ENCODE data around the gene TXNIP. TPM values are rescaled to one million over a fixed set of nuclear protein-coding genes. Genes with fewer than 3 reads are reported as not detected.

Gene TXNIP
- total RNA-seq, 2 experiments from 2014 or later, result 190 to 195 TPM

- H3K4me1 Mint-ChIP-seq (ENCODE audit: low read depth), result peaks cover 34% of the 10 kb centered on the region
- ChIA-PET CTCF (interaction anchor here (1.7 to 10.1 kb wide), 7 partner anchors 14 to 164 kb away, joined by 4 to 269 read pairs (median 25); partner anchors contain the start of genes ANKRD34A, NUDT17, PIAS3 and POLR3GL), POLR2A (interaction anchor here (1.3 to 4.7 kb wide), 3 partner anchors 14 to 83 kb away, joined by 3 to 61 read pairs (median 6); partner anchors contain the start of genes RBM8A and TXNIP)
- H3K9me3 Mint-ChIP-seq (ENCODE audit: insufficient read depth), result no peaks in the 10 kb centered on the region
- peak overlapping the region; percentile 62 for H3K27ac Mint-ChIP-seq
- no peak overlapping the region for H3K4me3 Mint-ChIP-seq
- peaks cover 4% of the 10 kb centered on the region for H3K27me3 Mint-ChIP-seq (ENCODE audit: low read depth)
- no peak for DNase-seq
- no peaks in the 10 kb centered on the region for H3K36me3 Mint-ChIP-seq (ENCODE audit: low read depth)
- no peak for ATAC-seq
These were observed 13.9 kb upstream of the TXNIP start for GRCh38 chr1:146010126-146010738.

- POLR2A ChIA-PET, result interaction anchor here (0.6 to 4.7 kb wide), 12 partner anchors 9 to 182 kb away, joined by 3 to 61 read pairs (median 4); partner anchors contain the start of genes LIX1L, PEX11B, RBM8A and TXNIP
- no peaks in the 10 kb centered on the region for H3K27me3 Mint-ChIP-seq (ENCODE audit: low read depth)
- peak overlapping the region; percentile 69 for H3K4me3 Mint-ChIP-seq
- H3K36me3 Mint-ChIP-seq (ENCODE audit: low read depth), result no peaks in the 10 kb centered on the region
- ATAC-seq, result no peak
- peak overlapping the region; percentile 91 for H3K27ac Mint-ChIP-seq
- peaks cover 39% of the 10 kb centered on the region for H3K4me1 Mint-ChIP-seq (ENCODE audit: low read depth)
- no peaks in the 10 kb centered on the region for H3K9me3 Mint-ChIP-seq (ENCODE audit: insufficient read depth)
- DNase-seq, result no peak
- CTCF ChIA-PET, result interaction anchor here (0.6 to 10.1 kb wide), 21 partner anchors 10 to 256 kb away, joined by 3 to 269 read pairs (median 7); partner anchors contain the start of genes ANKRD34A, HJV, LIX1L and NUDT17
These were observed 11.2 kb upstream of the TXNIP start for GRCh38 chr1:146007489-146008133.

GRCh38 chr1:146001709-146002108 lies 5.3 kb upstream of the TXNIP start:
- Mint-ChIP-seq H3K36me3 (ENCODE audit: low read depth) (no peaks in the 10 kb centered on the region), H3K27ac (no peak overlapping the region), H3K27me3 (ENCODE audit: low read depth) (no peaks in the 10 kb centered on the region), H3K4me1 (ENCODE audit: low read depth) (peaks cover 61% of the 10 kb centered on the region), H3K9me3 (ENCODE audit: insufficient read depth) (no peaks in the 10 kb centered on the region), H3K4me3 (no peak overlapping the region)
- no peak for ATAC-seq
- ChIA-PET POLR2A (interaction anchor here (0.9 to 3.8 kb wide), 3 partner anchors 9 to 50 kb away, joined by 3 to 13 read pairs (median 10); no protein-coding TSS in a partner anchor), CTCF (interaction anchor here (1.2 to 4.4 kb wide), 3 partner anchors 13 to 33 kb away, joined by 5 to 38 read pairs (median 5); no protein-coding TSS in a partner anchor)
- no peak for DNase-seq

GRCh38 chr1:145999321-146000024 lies 3.1 kb upstream of the TXNIP start:
- Mint-ChIP-seq H3K36me3 (ENCODE audit: low read depth) (peaks cover 19% of the 10 kb centered on the region), H3K9me3 (ENCODE audit: insufficient read depth) (no peaks in the 10 kb centered on the region), H3K4me3 (peak overlapping the region; percentile 38), H3K4me1 (ENCODE audit: low read depth) (peaks cover 42% of the 10 kb centered on the region), H3K27me3 (ENCODE audit: low read depth) (no peaks in the 10 kb centered on the region), H3K27ac (peak overlapping the region; percentile 95)
- POLR2A ChIA-PET, result interaction anchor here (0.7 kb wide), 1 partner anchor 36 kb away, joined by 3 read pairs; no protein-coding TSS in a partner anchor
- DNase-seq (peak; percentile 40), ATAC-seq (no peak)
- CTCF ChIA-PET, result interaction anchor here (12.8 kb wide), 1 partner anchor 21 kb away, joined by 235 read pairs; no protein-coding TSS in a partner anchor

GRCh38 chr1:145997718-145998023 lies 1.3 kb upstream of the TXNIP start:
- H3K9me3 Mint-ChIP-seq (ENCODE audit: insufficient read depth), result no peaks in the 10 kb centered on the region
- DNase-seq (no peak), ATAC-seq (no peak)
- H3K4me1 Mint-ChIP-seq (ENCODE audit: low read depth), result peaks cover 51% of the 10 kb centered on the region
- POLR2A ChIA-PET, result interaction anchor here (0.9 to 11.5 kb wide), 10 partner anchors 9 to 79 kb away, joined by 4 to 373 read pairs (median 18); partner anchors contain the start of genes ANKRD34A, LIX1L, PEX11B and POLR3GL
- H3K4me3 Mint-ChIP-seq, result peak overlapping the region; percentile 87
- no peaks in the 10 kb centered on the region for H3K27me3 Mint-ChIP-seq (ENCODE audit: low read depth)
- CTCF ChIA-PET, result interaction anchor here (1.1 to 12.8 kb wide), 9 partner anchors 10 to 151 kb away, joined by 3 to 235 read pairs (median 6); partner anchors contain the start of genes ANKRD34A and POLR3GL
- H3K36me3 Mint-ChIP-seq (ENCODE audit: low read depth), result peaks cover 37% of the 10 kb centered on the region
- H3K27ac Mint-ChIP-seq, result peak overlapping the region; percentile 95

- peaks cover 41% of the 10 kb centered on the region for H3K36me3 Mint-ChIP-seq (ENCODE audit: low read depth)
- H3K9me3 Mint-ChIP-seq (ENCODE audit: insufficient read depth), result no peaks in the 10 kb centered on the region
- H3K4me3 Mint-ChIP-seq, result peak overlapping the region; percentile 87
- ATAC-seq (peak; percentile 59), DNase-seq (peak; percentile 73)
- CTCF ChIA-PET, result interaction anchor here (1.2 to 12.8 kb wide), 7 partner anchors 9 to 150 kb away, joined by 3 to 235 read pairs (median 9); partner anchors contain the start of genes ANKRD34A and POLR3GL
- H3K27ac Mint-ChIP-seq, result peak overlapping the region; percentile 95
- no peaks in the 10 kb centered on the region for H3K27me3 Mint-ChIP-seq (ENCODE audit: low read depth)
- H3K4me1 Mint-ChIP-seq (ENCODE audit: low read depth), result peaks cover 56% of the 10 kb centered on the region
- POLR2A ChIA-PET, result interaction anchor here (0.8 to 11.5 kb wide), 13 partner anchors 10 to 79 kb away, joined by 3 to 373 read pairs (median 12); partner anchors contain the start of genes ANKRD34A, LIX1L, PEX11B and POLR3GL
These were observed 788 bp upstream of the TXNIP start for GRCh38 chr1:145997016-145997717.

GRCh38 chr1:145995964-145996432 lies 381 bp downstream of the TXNIP start:
- DNase-seq, result peak; percentile 39
- peaks cover 49% of the 10 kb centered on the region for H3K36me3 Mint-ChIP-seq (ENCODE audit: low read depth)

GRCh38 chr1:145995148-145995881 lies 1.1 kb downstream of the TXNIP start:
- Mint-ChIP-seq H3K4me3 (peak overlapping the region; percentile 87), H3K27me3 (ENCODE audit: low read depth) (no peaks in the 10 kb centered on the region), H3K27ac (peak overlapping the region; percentile 95), H3K4me1 (ENCODE audit: low read depth) (peaks cover 62% of the 10 kb centered on the region), H3K36me3 (ENCODE audit: low read depth) (peaks cover 50% of the 10 kb centered on the region), H3K9me3 (ENCODE audit: insufficient read depth) (no peaks in the 10 kb centered on the region)
- DNase-seq, result no peak
- ChIA-PET POLR2A (interaction anchor here (1.1 to 11.5 kb wide), 9 partner anchors 8 to 136 kb away, joined by 3 to 373 read pairs (median 23); partner anchors contain the start of genes ANKRD34A, PIAS3, POLR3GL and RBM8A), CTCF (interaction anchor here (2.0 to 12.8 kb wide), 3 partner anchors 8 to 16 kb away, joined by 9 to 235 read pairs (median 49); no protein-coding TSS in a partner anchor)
- ATAC-seq, result no peak

More at GRCh38 chr1:145995964-145996432, 381 bp downstream of the TXNIP start:
- peaks cover 57% of the 10 kb centered on the region for H3K4me1 Mint-ChIP-seq (ENCODE audit: low read depth)
- H3K9me3 Mint-ChIP-seq (ENCODE audit: insufficient read depth), result no peaks in the 10 kb centered on the region
- peak overlapping the region; percentile 95 for H3K27ac Mint-ChIP-seq
- CTCF ChIA-PET, result interaction anchor here (0.6 to 12.8 kb wide), 5 partner anchors 8 to 149 kb away, joined by 3 to 235 read pairs (median 9); no protein-coding TSS in a partner anchor
- H3K27me3 Mint-ChIP-seq (ENCODE audit: low read depth), result no peaks in the 10 kb centered on the region
- POLR2A ChIA-PET, result interaction anchor here (0.6 to 11.5 kb wide), 17 partner anchors 9 to 1048 kb away, joined by 3 to 373 read pairs (median 10); partner anchors contain the start of genes ANKRD34A, LIX1L, PEX11B and PIAS3
- H3K4me3 Mint-ChIP-seq, result peak overlapping the region; percentile 87
- no peak for ATAC-seq

GRCh38 chr1:145994391-145995120 lies 1.8 kb downstream of the TXNIP start:
- H3K9me3 Mint-ChIP-seq (ENCODE audit: insufficient read depth), result no peaks in the 10 kb centered on the region
- POLR2A ChIA-PET, result interaction anchor here (1.0 to 11.5 kb wide), 7 partner anchors 7 to 122 kb away, joined by 3 to 373 read pairs (median 5); no protein-coding TSS in a partner anchor
- H3K27me3 Mint-ChIP-seq (ENCODE audit: low read depth), result no peaks in the 10 kb centered on the region
- H3K36me3 Mint-ChIP-seq (ENCODE audit: low read depth), result peaks cover 50% of the 10 kb centered on the region
- peak overlapping the region; percentile 87 for H3K4me3 Mint-ChIP-seq
- peak overlapping the region; percentile 95 for H3K27ac Mint-ChIP-seq
- CTCF ChIA-PET, result interaction anchor here (1.2 to 12.8 kb wide), 4 partner anchors 14 to 149 kb away, joined by 3 to 235 read pairs (median 26); partner anchors contain the start of gene NUDT17
- DNase-seq, result peak; percentile 66
- no peak for ATAC-seq
- peaks cover 58% of the 10 kb centered on the region for H3K4me1 Mint-ChIP-seq (ENCODE audit: low read depth)

Measured in activated CD8-positive, alpha-beta T cell treated with anti-CD3 and anti-CD28 coated beads, Interleukin-2, amount 10 ng/mL, durations not matched to agents 7 days and 5 days (primary cell).